ENCODE results near the gene THSD7B.
"Not testable (repeated sequence)": the region's sequence is repeated elsewhere in the genome, so short reads cannot be mapped to it uniquely, and the experiment has no call there.

Gene THSD7B

GRCh38 chr2:137523931-137524330, 758.6 kb downstream of the THSD7B start:
- DNase-seq (ENCODE audit: low spot score) = no peak

GRCh38 chr2:137525132-137525531, 759.8 kb downstream of the THSD7B start:
- no peak for DNase-seq (ENCODE audit: low spot score)

GRCh38 chr2:137525641-137526190, 760.4 kb downstream of the THSD7B start:
- DNase-seq (ENCODE audit: low spot score) = no peak

- no peak for DNase-seq (ENCODE audit: low spot score)
Measured at GRCh38 chr2:137535897-137536296, 770.6 kb downstream of the THSD7B start.

- DNase-seq (ENCODE audit: low spot score) = no peak
Measured at GRCh38 chr2:137539336-137539735, 774.0 kb downstream of the THSD7B start.

GRCh38 chr2:137547842-137548241, 782.5 kb downstream of the THSD7B start:
- no peak for DNase-seq (ENCODE audit: low spot score)

GRCh38 chr2:137566387-137566786, 801.0 kb downstream of the THSD7B start:
- DNase-seq (ENCODE audit: low spot score) = no peak

GRCh38 chr2:137570484-137570883, 805.1 kb downstream of the THSD7B start:
- DNase-seq (ENCODE audit: low spot score) = no peak

- not testable (repeated sequence) for DNase-seq (ENCODE audit: low spot score)
Measured at GRCh38 chr2:137587834-137588233, 822.5 kb downstream of the THSD7B start.

- not testable (repeated sequence) for DNase-seq (ENCODE audit: low spot score)
Measured at GRCh38 chr2:137588578-137588977, 823.2 kb downstream of the THSD7B start.

GRCh38 chr2:137590102-137590501, 824.8 kb downstream of the THSD7B start:
- no peak for DNase-seq (ENCODE audit: low spot score)

- DNase-seq (ENCODE audit: low spot score) = no peak
Measured at GRCh38 chr2:137607722-137608318, 842.5 kb downstream of the THSD7B start.

GRCh38 chr2:137638932-137639331, 873.6 kb downstream of the THSD7B start:
- no peak for DNase-seq (ENCODE audit: low spot score)

GRCh38 chr2:137644731-137645130, 879.4 kb downstream of the THSD7B start:
- no peak for DNase-seq (ENCODE audit: low spot score)

GRCh38 chr2:137654046-137654445, 888.7 kb downstream of the THSD7B start:
- no peak for DNase-seq (ENCODE audit: low spot score)

GRCh38 chr2:137655814-137656213, 890.5 kb downstream of the THSD7B start:
- no peak for DNase-seq (ENCODE audit: low spot score)

GRCh38 chr2:137658433-137658832, 893.1 kb downstream of the THSD7B start:
- DNase-seq (ENCODE audit: low spot score) = no peak

GRCh38 chr2:137659616-137660015, 894.3 kb downstream of the THSD7B start:
- peak; percentile 57 for DNase-seq (ENCODE audit: low spot score)

- DNase-seq (ENCODE audit: low spot score) = no peak
Measured at GRCh38 chr2:137670111-137670510, 904.8 kb downstream of the THSD7B start.

GRCh38 chr2:137672989-137673552, 907.7 kb downstream of the THSD7B start:
- no peak for DNase-seq (ENCODE audit: low spot score)

- DNase-seq (ENCODE audit: low spot score) = no peak
Measured at GRCh38 chr2:137674991-137675390, 909.6 kb downstream of the THSD7B start.

- no peak for DNase-seq (ENCODE audit: low spot score)
Measured at GRCh38 chr2:137675584-137676327, 910.4 kb downstream of the THSD7B start.

- no peak for DNase-seq (ENCODE audit: low spot score)
Measured at GRCh38 chr2:137676346-137676745, 911.0 kb downstream of the THSD7B start.

All from GM03348 (cell line).